Esophagus (tissue), 2 donors: ENCODE measurements around the gene RBM14. TPM values are rescaled to one million over a fixed set of nuclear protein-coding genes. Genes with fewer than 3 reads are reported as not detected.

Experiments used
- H3K27ac ChIP-seq, 2 donors: one replicate each; pipeline ENCODE4 v1.5.1; 2013; ENCODE audit warnings: low read depth in 2 of 2, mild to moderate bottlenecking in 2 of 2, inconsistent platforms in 1 of 2, low read length in 1 of 2, moderate library complexity in 1 of 2
- H3K27me3 ChIP-seq, 2 donors: one replicate each; pipeline ENCODE4 v1.6.1; 2013; ENCODE audit warnings: low read length in 2 of 2, control low read depth in 1 of 2, mild to moderate bottlenecking in 1 of 2; ENCODE audit not compliant: insufficient read depth in 2 of 2, control insufficient read depth in 1 of 2
- H3K36me3 ChIP-seq, 2 donors: one replicate each; pipeline ENCODE4 v1.6.1; 2013; ENCODE audit warnings: low read length in 1 of 2; ENCODE audit not compliant: control insufficient read depth in 2 of 2, insufficient read depth in 2 of 2
- H3K4me1 ChIP-seq, 2 donors: one replicate each; pipeline ENCODE4 v1.6.1; 2013; ENCODE audit warnings: low read length in 1 of 2; ENCODE audit not compliant: control insufficient read depth in 2 of 2, insufficient read depth in 2 of 2
- H3K4me3 ChIP-seq, 2 donors: one replicate each; pipeline ENCODE4 v1.5.1; 2013; ENCODE audit warnings: low read length in 2 of 2, mild to moderate bottlenecking in 2 of 2, low read depth in 1 of 2, moderate library complexity in 1 of 2
- H3K9me3 ChIP-seq, 2 donors: one replicate each; pipeline ENCODE4 v1.6.1; 2013; ENCODE audit warnings: mild to moderate bottlenecking in 2 of 2, low read depth in 1 of 2, low read length in 1 of 2, moderate library complexity in 1 of 2; ENCODE audit not compliant: control insufficient read depth in 2 of 2, insufficient read depth in 1 of 2
- WGBS, 2 donors: extraction: QIAGEN DNeasy Blood & Tissue Kit; methylation state at CpG; one replicate each; pipeline ENCODE4 v1.1.7; 2013; 5-methylcytosine and 5-hydroxymethylcytosine counted together
- polyA plus RNA-seq, 2 donors: library from polyadenylated mRNA; stranded (reverse); fragments of 200-250 nt; gene quantifications; one replicate each; pipeline ENCODE4 v1.2.3, GENCODE V29; 2013
- donor health status: healthy with polysubstance abuse.
- donor health status: Bipolar disorder and iron deficiency.

The RBM14 gene
- polyA plus RNA-seq, 2 donors = 20.6 to 34.2 TPM

DNA sequence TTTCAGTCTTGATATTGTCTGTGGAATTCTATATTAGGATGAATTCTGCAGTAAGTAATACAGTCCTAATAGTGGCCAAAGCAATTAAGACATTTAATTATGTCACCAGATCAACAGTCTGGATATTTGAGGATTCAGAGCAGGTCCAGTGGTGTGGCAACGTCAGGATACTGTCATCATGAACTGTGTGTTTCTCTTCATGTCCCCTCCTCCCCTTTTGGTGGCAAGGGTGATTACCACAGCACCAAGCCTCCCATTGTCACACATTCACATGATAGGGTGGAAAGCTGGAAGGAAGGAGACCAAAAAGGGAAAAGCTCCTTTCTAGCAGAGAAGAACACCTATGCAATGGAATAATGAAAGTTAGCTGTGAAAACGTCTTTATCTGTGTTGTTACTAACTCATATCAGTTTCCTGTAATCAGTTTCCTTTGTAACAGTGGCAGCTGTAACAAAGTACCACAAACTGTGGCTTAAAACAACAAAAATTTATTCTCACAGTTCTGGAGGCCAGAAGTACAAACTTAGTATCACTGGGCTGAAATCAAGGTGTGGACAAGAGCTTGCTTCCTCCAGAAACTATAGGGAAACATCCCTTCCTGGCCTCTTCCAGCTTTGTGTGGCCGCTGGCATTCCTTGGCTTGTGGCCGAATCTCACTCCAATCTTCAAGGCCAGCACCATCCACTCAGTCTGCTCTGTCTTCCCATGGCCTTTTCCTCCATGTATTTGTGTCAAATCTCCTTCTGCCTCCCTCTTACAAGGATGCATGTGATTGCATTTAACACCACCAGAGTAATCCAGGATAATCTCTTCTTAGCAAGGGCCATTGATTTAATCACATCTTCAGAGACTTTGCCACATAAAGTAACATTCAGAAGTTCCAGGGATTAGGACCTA is 6.5 kb upstream of the RBM14 start:
- WGBS, 2 donors = 75 to 76% methylated on average over 4 of the region's 4 CpGs

DNA sequence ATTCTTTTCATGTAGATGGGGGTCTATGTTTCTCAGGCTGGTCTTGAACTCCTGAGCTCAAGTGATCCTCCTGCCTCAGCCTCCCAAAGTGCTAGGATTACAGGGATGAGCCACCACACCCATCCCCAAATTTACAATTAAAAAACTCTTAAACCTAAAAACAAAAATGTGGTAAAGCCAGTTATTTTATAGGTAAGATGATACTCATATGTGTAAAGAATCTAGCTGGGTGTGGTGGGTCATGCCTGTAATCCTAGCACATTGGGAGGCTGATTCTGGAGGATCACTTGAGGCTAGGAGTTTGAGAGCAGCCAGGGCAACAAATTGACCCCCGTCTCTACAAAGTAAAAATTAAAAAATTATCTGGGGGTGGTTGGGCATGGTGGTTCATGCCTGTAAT is 4.0 kb upstream of the RBM14 start:
- Histone ChIP-seq H3K36me3 (no peaks in the 10 kb centered on the region), H3K27ac (no peak overlapping the region), H3K9me3 (peaks cover 0 to 2% of the 10 kb centered on the region in 2 donors), H3K4me3 (no peak overlapping the region), H3K27me3 (no peaks in the 10 kb centered on the region), H3K4me1 (no peaks in the 10 kb centered on the region)
- WGBS, 2 donors = 92 to 95% methylated on average over 1 of the region's 1 CpG

More for the DNA sequence above, 6.5 kb upstream of the RBM14 start:
- peaks cover 0 to 2% of the 10 kb centered on the region in 2 donors for H3K4me1 ChIP-seq
- H3K27me3 ChIP-seq = no peaks in the 10 kb centered on the region
- H3K36me3 ChIP-seq = peaks cover 2 to 12% of the 10 kb centered on the region in 2 donors
- H3K27ac ChIP-seq = no peak overlapping the region
- no peaks in the 10 kb centered on the region for H3K9me3 ChIP-seq
- H3K4me3 ChIP-seq = no peak overlapping the region

DNA sequence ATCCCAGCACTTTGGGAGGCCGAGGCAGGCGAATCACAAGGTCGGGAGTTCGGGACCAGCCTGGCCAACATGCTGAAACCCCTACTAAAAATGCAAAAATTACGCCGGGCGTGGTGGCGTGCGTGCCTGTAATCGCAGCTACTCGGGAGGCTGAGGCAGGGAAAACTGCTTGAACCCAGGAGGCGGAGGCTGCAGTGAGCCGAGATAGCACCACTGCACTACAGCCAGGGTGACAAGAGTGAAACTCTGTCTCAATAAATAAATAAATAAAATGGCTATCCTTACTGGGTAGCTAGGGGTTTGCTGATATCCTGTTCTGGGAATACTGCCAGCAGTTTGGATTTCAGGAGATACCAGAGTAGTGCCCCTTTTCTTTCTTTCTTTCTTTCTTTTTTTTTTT is 2.4 kb upstream of the RBM14 start:
- 75 to 86% methylated on average over 13 of the region's 13 CpGs for WGBS, 2 donors

DNA sequence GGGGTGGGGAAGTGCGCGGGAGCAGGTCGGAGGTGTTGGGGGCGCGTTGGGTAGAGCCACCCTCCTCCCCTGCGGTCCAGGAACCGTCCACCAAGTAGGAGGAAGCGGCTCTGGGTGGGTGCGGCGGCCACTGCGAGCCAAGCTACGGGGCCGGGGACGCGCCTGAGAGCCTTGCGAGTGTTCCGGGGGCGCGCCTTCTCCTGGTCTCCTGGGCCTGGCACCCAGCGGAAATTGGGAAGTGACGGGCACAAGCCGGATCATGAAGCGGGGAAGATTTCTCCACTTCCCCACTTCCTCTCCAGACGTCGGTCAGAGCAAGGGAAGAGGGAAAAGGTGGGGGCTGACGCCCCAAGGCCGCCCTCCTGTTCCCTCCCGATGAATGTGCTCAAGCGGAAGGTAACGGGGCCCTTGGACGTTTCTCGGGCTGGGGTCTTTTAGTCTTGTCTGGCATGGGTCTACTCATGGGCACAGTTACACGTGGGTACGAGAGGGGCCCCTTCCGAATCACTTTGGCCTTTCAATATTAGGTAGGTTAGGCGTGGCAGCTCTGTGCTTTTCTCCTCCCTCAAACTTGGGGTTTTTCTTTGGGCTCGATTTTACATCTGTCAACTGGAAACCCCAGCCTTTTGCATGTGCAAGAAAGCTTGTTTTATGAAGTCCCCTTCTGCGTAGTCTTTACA is 865 bp downstream of the RBM14 start:
- WGBS, 2 donors = 0 to 1% methylated on average over 30 to 38 of the region's 38 CpGs
- H3K4me1 ChIP-seq = no peaks in the 10 kb centered on the region
- peak overlapping the region; percentile 77 to 97 for H3K4me3 ChIP-seq

More for the DNA sequence above, 2.4 kb upstream of the RBM14 start:
- Histone ChIP-seq H3K4me1 (no peaks in the 10 kb centered on the region), H3K27ac (no peak overlapping the region), H3K27me3 (no peaks in the 10 kb centered on the region), H3K4me3 (no peak overlapping the region), H3K9me3 (peaks cover 0 to 2% of the 10 kb centered on the region in 2 donors), H3K36me3 (no peaks in the 10 kb centered on the region)

DNA sequence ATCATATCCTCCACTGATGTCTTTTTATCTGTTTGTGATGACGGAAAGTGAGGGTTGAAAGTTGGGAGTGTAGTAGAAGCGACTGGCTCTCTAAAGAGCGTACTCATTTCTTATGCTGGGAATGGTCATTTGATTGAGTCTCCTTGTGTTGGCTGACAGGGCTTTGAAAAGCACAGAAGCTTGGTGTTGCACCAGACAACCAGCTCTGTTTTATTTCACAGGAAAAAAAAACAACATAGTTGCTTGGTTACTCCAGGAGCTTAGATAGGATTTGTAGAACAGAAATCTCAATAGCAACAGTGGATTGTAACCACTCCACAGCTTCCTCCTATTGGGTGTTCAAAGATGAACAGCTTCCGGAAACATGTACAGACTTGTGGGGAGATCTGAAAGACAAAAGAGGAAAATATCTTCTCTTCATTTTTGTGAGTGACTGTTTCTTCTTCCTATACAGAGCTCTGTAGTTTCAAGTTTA is 2.7 kb downstream of the RBM14 start:
- Histone ChIP-seq H3K4me3 (peak overlapping the region in 1 of 2 donors; percentile 97), H3K9me3 (peaks cover 0 to 2% of the 10 kb centered on the region in 2 donors), H3K27ac (peak overlapping the region; percentile 73 to 76), H3K36me3 (peaks cover 0 to 9% of the 10 kb centered on the region in 2 donors), H3K27me3 (no peaks in the 10 kb centered on the region), H3K4me1 (peaks cover 0 to 2% of the 10 kb centered on the region in 2 donors)
- WGBS, 2 donors = 18 to 30% methylated on average over 4 of the region's 4 CpGs

More for the DNA sequence above, 865 bp downstream of the RBM14 start:
- H3K27me3 ChIP-seq = no peaks in the 10 kb centered on the region
- peak overlapping the region; percentile 88 to 98 for H3K27ac ChIP-seq
- H3K9me3 ChIP-seq = peaks cover 0 to 2% of the 10 kb centered on the region in 2 donors
- no peaks in the 10 kb centered on the region for H3K36me3 ChIP-seq

DNA sequence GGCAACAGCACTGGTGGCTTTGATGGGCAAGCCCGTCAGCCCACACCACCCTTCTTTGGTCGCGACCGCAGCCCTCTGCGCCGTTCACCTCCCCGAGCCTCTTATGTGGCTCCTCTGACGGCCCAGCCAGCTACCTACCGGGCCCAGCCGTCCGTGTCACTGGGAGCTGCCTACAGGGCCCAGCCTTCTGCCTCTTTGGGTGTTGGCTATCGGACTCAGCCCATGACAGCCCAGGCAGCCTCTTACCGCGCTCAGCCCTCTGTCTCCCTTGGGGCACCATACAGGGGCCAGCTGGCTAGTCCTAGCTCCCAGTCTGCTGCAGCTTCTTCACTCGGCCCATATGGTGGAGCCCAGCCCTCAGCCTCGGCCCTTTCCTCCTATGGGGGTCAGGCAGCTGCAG is 8.0 kb downstream of the RBM14 start:
- 84 to 87% methylated on average over 16 of the region's 16 CpGs for WGBS, 2 donors
- Histone ChIP-seq H3K4me3 (no peak overlapping the region), H3K9me3 (no peaks in the 10 kb centered on the region), H3K27me3 (no peaks in the 10 kb centered on the region), H3K27ac (peak overlapping the region in 1 of 2 donors; percentile 34), H3K36me3 (peaks cover 12 to 51% of the 10 kb centered on the region in 2 donors), H3K4me1 (peaks cover 0 to 2% of the 10 kb centered on the region in 2 donors)

DNA sequence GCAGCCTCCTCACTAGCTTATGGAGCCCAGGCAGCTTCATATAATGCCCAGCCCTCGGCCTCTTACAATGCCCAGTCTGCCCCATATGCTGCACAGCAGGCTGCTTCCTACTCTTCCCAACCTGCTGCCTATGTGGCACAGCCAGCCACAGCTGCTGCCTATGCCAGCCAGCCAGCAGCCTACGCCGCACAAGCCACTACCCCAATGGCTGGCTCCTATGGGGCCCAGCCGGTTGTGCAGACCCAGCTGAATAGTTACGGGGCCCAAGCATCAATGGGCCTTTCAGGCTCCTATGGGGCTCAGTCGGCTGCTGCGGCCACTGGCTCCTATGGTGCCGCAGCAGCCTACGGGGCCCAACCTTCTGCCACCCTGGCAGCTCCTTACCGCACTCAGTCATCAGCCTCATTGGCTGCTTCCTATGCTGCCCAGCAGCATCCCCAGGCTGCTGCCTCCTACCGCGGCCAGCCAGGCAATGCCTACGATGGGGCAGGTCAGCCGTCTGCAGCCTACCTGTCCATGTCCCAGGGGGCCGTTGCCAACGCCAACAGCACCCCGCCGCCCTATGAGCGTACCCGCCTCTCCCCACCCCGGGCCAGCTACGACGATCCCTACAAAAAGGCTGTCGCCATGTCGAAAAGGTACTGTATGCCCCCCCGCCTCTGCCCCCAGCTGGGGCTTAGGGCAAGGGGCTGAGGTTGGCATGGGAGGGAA is 8.8 kb downstream of the RBM14 start:
- Histone ChIP-seq H3K27me3 (no peaks in the 10 kb centered on the region), H3K9me3 (no peaks in the 10 kb centered on the region), H3K4me1 (peaks cover 0 to 2% of the 10 kb centered on the region in 2 donors), H3K36me3 (peaks cover 12 to 51% of the 10 kb centered on the region in 2 donors), H3K4me3 (no peak overlapping the region), H3K27ac (no peak overlapping the region)
- WGBS, 2 donors = 94 to 96% methylated on average over 22 to 26 of the region's 26 CpGs

DNA sequence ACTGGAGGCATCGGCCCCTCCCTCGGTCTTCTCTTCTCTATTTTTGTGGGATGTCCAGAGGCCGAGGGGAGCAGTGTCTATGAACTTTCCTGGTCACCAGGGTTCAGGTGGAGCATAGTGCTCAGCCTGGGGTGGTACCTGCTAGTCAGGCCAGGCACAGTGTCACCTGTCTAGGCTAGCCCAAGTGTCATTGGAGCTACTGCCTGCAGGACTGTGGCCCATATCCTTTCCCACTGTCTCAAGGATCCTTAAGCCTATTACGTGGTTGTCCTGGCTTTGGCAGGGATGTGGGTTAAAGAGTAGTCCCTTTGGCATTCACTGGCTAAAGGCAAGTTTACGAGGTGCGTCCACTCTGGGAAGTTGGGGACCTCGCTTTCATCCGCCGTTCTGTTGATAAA is 9.3 kb downstream of the RBM14 start:
- H3K4me1 ChIP-seq = peaks cover 0 to 2% of the 10 kb centered on the region in 2 donors
- no peak overlapping the region for H3K4me3 ChIP-seq
- H3K9me3 ChIP-seq = no peaks in the 10 kb centered on the region
- WGBS, 2 donors = 89 to 94% methylated on average over 9 of the region's 9 CpGs
- peaks cover 12 to 51% of the 10 kb centered on the region in 2 donors for H3K36me3 ChIP-seq
- no peak overlapping the region for H3K27ac ChIP-seq
- H3K27me3 ChIP-seq = no peaks in the 10 kb centered on the region

DNA sequence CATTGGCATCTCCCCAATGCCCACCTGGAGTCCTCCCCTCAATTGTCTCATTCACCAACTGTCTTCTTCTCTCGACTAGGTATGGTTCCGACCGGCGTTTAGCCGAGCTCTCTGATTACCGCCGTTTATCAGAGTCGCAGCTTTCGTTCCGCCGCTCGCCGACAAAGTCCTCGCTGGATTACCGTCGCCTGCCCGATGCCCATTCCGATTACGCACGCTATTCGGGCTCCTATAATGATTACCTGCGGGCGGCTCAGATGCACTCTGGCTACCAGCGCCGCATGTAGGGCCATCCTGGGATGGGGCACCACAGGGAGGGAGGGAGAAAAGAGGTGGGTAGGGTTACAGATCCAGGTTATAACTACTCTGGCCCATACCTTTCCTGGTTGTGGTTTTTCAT is 10.0 kb downstream of the RBM14 start:
- Histone ChIP-seq H3K4me1 (peaks cover 0 to 2% of the 10 kb centered on the region in 2 donors), H3K27ac (no peak overlapping the region), H3K27me3 (no peaks in the 10 kb centered on the region), H3K4me3 (no peak overlapping the region), H3K36me3 (peaks cover 12 to 51% of the 10 kb centered on the region in 2 donors), H3K9me3 (no peaks in the 10 kb centered on the region)
- 96% methylated on average over 25 of the region's 25 CpGs for WGBS, 2 donors
